Mesodermal cell (in vitro differentiated cells): ENCODE measurements around the gene PIP5K1C.

Experiments
- H3K27ac ChIP-seq: 2 replicates; pipeline ENCODE4 v1.7.0; 2013; ENCODE audit warnings: mild to moderate bottlenecking, low read depth, low read length, moderate library complexity; ENCODE audit not compliant: severe bottlenecking
- H3K36me3 ChIP-seq: 2 replicates; pipeline ENCODE4 v1.7.1; 2013; ENCODE audit warnings: mild to moderate bottlenecking, low read length, moderate library complexity; ENCODE audit not compliant: control insufficient read depth, insufficient read depth
- H3K4me1 ChIP-seq: one replicate; pipeline ENCODE4 v1.7.1; 2013; ENCODE audit warnings: mild to moderate bottlenecking, low read length; ENCODE audit not compliant: insufficient read depth, control insufficient read depth, poor library complexity, severe bottlenecking
- H3K4me3 ChIP-seq: 2 replicates; pipeline ENCODE4 v1.7.0; 2013; ENCODE audit warnings: low read length, control low read depth, mild to moderate bottlenecking; ENCODE audit not compliant: insufficient read depth, poor library complexity, severe bottlenecking; ENCODE audit errors: extremely low read depth
- H3K9me3 ChIP-seq: 2 replicates; pipeline ENCODE4 v1.7.1; 2013; ENCODE audit warnings: mild to moderate bottlenecking, low read length, moderate library complexity; ENCODE audit not compliant: control insufficient read depth
- WGBS, 2 experiments: methylation state at CpG; one replicate each; pipeline ENCODE4 v1.1.5; 2013; ENCODE audit warnings: missing lambda C conversion rate in 2 of 2; ENCODE audit not compliant: insufficient coverage in 2 of 2; 5-methylcytosine and 5-hydroxymethylcytosine counted together

PIP5K1C gene

GRCh38 chr19:3657395-3657769 is 42.9 kb downstream of the PIP5K1C start:
- whole genome bisulfite sequencing, 2 experiments = 96 to 97% methylated on average over 7 to 14 of the region's 16 CpGs
- Histone ChIP-seq H3K4me1 (peaks cover 6% of the 10 kb centered on the region), H3K4me3 (no peak overlapping the region), H3K27ac (no peak overlapping the region), H3K36me3 (peaks cover 68% of the 10 kb centered on the region), H3K9me3 (no peaks in the 10 kb centered on the region)

GRCh38 chr19:3656747-3657394 is 43.4 kb downstream of the PIP5K1C start:
- no peak overlapping the region for H3K27ac ChIP-seq
- peaks cover 6% of the 10 kb centered on the region for H3K4me1 ChIP-seq
- no peak overlapping the region for H3K4me3 ChIP-seq
- peaks cover 68% of the 10 kb centered on the region for H3K36me3 ChIP-seq
- H3K9me3 ChIP-seq = no peaks in the 10 kb centered on the region
- 97% methylated on average over 18 of the region's 19 CpGs for WGBS, 2 experiments

- H3K4me1 ChIP-seq = peaks cover 6% of the 10 kb centered on the region
- peaks cover 71% of the 10 kb centered on the region for H3K36me3 ChIP-seq
- H3K27ac ChIP-seq = no peak overlapping the region
- H3K4me3 ChIP-seq = no peak overlapping the region
- no peaks in the 10 kb centered on the region for H3K9me3 ChIP-seq
- WGBS, 2 experiments = 92 to 94% methylated on average over 36 of the region's 36 CpGs
Measured at GRCh38 chr19:3656073-3656746, 44.1 kb downstream of the PIP5K1C start.

GRCh38 chr19:3655402-3656072 is 44.7 kb downstream of the PIP5K1C start:
- WGBS, 2 experiments = 86 to 88% methylated on average over 22 of the region's 25 CpGs
- H3K4me1 ChIP-seq = peaks cover 6% of the 10 kb centered on the region
- no peak overlapping the region for H3K27ac ChIP-seq
- H3K36me3 ChIP-seq = peaks cover 69% of the 10 kb centered on the region
- no peaks in the 10 kb centered on the region for H3K9me3 ChIP-seq
- H3K4me3 ChIP-seq = no peak overlapping the region

- Histone ChIP-seq H3K4me3 (no peak overlapping the region), H3K27ac (no peak overlapping the region), H3K36me3 (peaks cover 62% of the 10 kb centered on the region), H3K9me3 (no peaks in the 10 kb centered on the region), H3K4me1 (peaks cover 6% of the 10 kb centered on the region)
- 94 to 96% methylated on average over 15 to 18 of the region's 20 CpGs for WGBS, 2 experiments
Measured at GRCh38 chr19:3653865-3654513, 46.3 kb downstream of the PIP5K1C start.

GRCh38 chr19:3653081-3653795 is 47.0 kb downstream of the PIP5K1C start:
- peaks cover 67% of the 10 kb centered on the region for H3K36me3 ChIP-seq
- H3K27ac ChIP-seq = no peak overlapping the region
- H3K9me3 ChIP-seq = no peaks in the 10 kb centered on the region
- peaks cover 6% of the 10 kb centered on the region for H3K4me1 ChIP-seq
- WGBS, 2 experiments = 93% methylated on average over 27 to 29 of the region's 37 CpGs
- no peak overlapping the region for H3K4me3 ChIP-seq

GRCh38 chr19:3652422-3652821 is 47.8 kb downstream of the PIP5K1C start:
- Histone ChIP-seq H3K27ac (no peak overlapping the region), H3K9me3 (no peaks in the 10 kb centered on the region), H3K36me3 (peaks cover 64% of the 10 kb centered on the region), H3K4me3 (no peak overlapping the region), H3K4me1 (peaks cover 6% of the 10 kb centered on the region)
- WGBS, 2 experiments = 93 to 97% methylated on average over 13 to 14 of the region's 14 CpGs

GRCh38 chr19:3651684-3652083 is 48.6 kb downstream of the PIP5K1C start:
- H3K4me1 ChIP-seq = peaks cover 6% of the 10 kb centered on the region
- H3K9me3 ChIP-seq = no peaks in the 10 kb centered on the region
- H3K36me3 ChIP-seq = peaks cover 61% of the 10 kb centered on the region
- no peak overlapping the region for H3K27ac ChIP-seq
- H3K4me3 ChIP-seq = no peak overlapping the region
- WGBS, 2 experiments = 96 to 97% methylated on average over 31 to 33 of the region's 33 CpGs

- 96% methylated on average over 9 to 16 of the region's 16 CpGs for WGBS, 2 experiments
- peaks cover 62% of the 10 kb centered on the region for H3K36me3 ChIP-seq
Measured at GRCh38 chr19:3649888-3650287, 50.4 kb downstream of the PIP5K1C start.

More at GRCh38 chr19:3649888-3650287, 50.4 kb downstream of the PIP5K1C start:
- no peak overlapping the region for H3K27ac ChIP-seq
- H3K4me1 ChIP-seq = no peaks in the 10 kb centered on the region
- no peak overlapping the region for H3K4me3 ChIP-seq
- H3K9me3 ChIP-seq = no peaks in the 10 kb centered on the region
